Measurements from ENCODE around the gene SLC26A1.
A peak's percentile ranks its signal among the peaks of the same experiment; 100 is the strongest.
"Not testable (repeated sequence)": the region's sequence is repeated elsewhere in the genome, so short reads cannot be mapped to it uniquely, and the experiment has no call there.

SLC26A1 gene

GRCh38 chr4:1013225-1014073 is 20.2 kb upstream of the SLC26A1 start:
- DNase-seq (ENCODE audit: low spot score): no peak

DNA sequence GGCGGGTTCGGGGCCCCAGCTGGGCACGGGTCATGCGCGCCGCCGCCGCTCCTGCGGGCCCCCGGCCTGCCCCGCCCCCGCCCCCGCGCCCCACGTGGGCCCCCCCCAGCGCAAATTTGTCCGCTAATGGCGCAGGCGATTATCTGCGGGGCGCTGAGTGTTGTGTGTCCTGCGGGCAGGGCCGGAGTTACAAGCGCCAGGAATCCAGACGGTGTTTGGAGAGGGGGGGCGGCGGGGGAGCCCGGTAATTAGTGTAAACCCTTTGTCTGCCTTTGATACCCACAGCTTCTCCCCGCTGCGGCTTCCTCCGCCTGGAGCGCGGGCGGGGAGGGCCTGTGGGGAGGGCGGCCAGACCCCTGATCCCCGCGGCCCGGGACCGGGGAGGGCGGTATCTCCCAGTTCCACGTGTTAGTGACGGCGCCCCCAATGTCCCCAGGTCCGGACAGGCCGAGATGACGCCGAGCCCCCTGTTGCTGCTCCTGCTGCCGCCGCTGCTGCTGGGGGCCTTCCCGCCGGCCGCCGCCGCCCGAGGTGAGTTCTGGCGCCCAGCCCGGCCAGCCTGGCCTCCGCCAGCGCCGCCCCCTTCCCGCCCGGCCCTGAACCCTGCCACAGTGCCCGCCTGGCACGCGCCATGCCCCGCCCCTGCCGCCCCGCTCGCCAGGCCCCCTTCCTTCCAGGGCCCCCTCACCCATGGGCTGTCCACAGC is 19.0 kb upstream of the SLC26A1 start:
- DNase-seq (ENCODE audit: low spot score): peak; percentile 30

DNA sequence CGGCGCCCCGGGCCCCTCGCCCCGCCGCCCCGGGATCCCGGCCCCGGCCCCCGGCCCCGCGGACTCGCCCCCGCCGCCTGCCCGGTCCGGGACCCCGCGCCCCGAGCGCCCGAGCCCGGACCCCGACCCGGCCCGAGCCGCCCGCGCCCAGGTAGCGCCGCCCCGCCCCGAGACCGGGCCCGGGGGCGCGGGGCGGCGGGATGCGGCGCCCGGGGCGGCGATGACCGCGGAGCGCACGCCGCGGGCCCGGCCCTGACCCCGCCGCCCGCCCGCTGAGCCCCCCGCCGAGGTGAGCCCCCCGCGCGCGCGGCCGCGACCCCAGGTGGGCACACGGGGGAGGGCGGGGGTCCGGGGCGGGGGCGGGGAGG is 18.4 kb upstream of the SLC26A1 start:
- no peak for DNase-seq (ENCODE audit: low spot score)

- peak; percentile 77 for DNase-seq (ENCODE audit: low spot score)
These were observed 17.9 kb upstream of the SLC26A1 start, which contains the start of gene FGFRL1 for GRCh38 chr4:1011022-1011665. Gene FGFRL1 (plus strand): TSS chr4:1011626. CDS start chr4:1012486, 860 bp downstream.

DNA sequence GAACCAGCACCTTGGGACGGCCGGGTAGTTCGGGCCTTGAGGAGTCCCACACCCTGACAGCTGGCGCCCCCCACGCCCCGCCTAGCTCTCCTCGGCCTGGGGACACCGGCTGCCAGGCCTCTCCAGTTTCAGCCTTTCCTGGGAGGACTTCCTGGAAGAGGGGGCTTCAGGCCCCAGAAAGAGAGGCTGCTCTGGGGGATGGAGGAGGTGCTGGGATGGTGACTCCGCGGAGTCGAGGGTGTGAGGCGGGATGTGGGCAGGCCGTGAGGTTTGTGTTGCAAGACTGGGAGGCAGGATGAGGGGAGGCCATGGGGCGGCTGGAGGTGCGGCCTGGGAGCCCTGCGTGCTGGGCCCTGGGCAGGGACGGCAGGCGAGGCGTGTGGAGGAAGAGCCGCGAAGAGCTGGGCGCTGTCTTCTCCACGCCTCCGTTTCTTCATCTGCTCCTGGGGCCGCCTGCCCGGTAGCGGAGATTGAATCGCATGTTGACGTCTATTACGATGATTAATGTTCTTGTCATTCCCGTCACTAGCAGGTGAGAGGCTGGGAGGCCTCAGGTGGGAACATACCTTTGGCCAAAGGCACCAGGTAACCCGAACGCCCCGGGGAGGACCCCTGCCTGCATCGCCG is 17.3 kb upstream of the SLC26A1 start:
- DNase-seq (ENCODE audit: low spot score): peak; percentile 26

DNA sequence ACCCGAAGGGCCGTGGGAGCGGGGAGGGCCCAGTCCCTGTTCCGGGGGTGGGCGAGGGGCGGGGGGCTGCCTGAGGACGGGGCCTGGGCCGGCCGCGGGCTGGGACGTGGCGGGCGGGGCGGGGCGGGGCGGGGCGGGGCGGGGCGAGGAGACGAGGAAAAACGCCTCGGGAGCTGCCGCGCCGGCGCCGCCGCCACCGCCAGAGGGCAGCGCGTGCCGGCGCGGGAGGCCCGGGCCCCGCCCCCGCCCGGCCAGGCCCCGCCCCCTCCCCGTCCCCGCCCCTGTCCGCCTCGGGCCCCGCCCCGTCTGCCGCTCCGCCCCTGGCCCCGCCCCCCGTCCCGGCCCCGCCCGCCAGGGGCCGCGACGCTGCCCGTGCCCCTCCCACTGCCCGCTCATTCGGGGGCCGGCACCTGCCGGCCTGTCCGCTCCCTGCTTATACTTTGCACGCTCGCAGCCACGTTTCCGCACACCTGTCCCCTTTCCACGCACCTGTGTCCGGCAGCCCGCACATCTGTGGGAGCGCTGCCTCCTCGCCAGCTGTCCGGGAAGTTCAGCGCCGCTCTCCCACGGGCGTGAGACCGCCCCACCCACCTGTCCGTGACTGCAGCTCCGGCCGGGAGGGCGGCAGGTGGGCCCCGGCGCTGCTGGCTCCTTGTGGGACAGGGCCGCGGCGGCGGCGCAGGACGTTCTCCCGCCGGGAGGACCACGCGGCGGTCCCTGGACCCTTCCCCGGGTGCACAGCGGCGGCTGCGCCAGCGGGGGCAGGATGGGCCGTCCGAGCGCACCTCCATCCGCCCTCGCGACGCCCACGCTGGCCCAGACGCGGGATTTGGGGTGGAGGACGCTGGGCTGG is 16.6 kb upstream of the SLC26A1 start:
- peak; percentile 83 for DNase-seq (ENCODE audit: low spot score)

DNA sequence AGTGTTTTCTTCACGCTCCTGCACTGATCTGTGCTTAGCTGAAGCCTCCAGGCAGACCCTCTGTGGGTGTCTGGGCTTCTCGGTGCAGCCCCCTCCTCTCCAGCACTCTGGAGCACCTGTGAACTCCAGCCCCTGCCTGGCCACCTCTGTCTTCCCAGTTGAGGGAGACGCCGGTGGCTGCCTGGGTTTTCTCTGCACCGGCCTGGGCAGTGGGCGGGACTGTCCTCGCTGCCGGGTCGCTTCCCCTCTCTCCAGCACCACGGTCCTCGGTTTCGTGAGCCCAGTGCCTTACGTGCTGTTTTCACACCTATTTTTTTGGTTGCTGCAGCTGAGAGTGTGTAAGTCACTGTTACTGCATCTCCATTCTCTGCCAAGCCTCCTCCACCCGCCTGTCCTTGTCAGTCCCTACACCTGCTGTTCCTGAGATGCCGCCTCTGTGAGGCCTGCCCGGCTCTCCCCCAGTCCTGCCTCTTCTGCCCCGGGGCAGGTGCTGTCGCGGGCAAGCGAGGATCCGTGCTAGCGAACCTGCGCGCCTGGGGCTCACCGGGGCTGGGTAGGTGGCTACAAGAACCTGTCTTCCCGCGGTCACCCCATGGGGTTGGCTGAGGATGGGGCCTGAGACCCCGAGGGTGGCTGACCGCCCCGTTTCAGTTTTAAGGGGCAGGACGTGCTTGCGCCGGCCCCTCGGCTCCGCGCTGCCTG is 15.8 kb upstream of the SLC26A1 start:
- no peak for DNase-seq (ENCODE audit: low spot score)

DNA sequence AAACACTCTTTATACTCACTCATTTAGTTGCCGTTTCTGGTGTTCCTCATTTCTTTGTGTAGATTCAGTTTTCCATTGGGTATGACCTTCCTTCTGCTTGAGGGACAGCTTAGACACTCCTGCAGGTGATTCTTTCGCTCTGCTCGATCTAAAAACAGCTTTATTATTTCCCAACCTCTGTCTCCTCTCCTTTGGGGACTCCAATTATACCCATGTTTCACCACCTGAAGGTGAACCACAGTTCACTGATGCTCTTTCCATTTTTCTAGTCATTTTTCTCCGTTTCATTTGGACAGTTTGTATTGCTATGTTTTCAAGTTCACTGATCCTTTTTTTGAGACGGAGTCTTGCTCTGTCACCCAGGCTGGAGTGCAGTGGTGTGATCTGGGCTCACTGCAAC is 13.7 kb upstream of the SLC26A1 start:
- no peak for DNase-seq (ENCODE audit: low spot score)

DNA sequence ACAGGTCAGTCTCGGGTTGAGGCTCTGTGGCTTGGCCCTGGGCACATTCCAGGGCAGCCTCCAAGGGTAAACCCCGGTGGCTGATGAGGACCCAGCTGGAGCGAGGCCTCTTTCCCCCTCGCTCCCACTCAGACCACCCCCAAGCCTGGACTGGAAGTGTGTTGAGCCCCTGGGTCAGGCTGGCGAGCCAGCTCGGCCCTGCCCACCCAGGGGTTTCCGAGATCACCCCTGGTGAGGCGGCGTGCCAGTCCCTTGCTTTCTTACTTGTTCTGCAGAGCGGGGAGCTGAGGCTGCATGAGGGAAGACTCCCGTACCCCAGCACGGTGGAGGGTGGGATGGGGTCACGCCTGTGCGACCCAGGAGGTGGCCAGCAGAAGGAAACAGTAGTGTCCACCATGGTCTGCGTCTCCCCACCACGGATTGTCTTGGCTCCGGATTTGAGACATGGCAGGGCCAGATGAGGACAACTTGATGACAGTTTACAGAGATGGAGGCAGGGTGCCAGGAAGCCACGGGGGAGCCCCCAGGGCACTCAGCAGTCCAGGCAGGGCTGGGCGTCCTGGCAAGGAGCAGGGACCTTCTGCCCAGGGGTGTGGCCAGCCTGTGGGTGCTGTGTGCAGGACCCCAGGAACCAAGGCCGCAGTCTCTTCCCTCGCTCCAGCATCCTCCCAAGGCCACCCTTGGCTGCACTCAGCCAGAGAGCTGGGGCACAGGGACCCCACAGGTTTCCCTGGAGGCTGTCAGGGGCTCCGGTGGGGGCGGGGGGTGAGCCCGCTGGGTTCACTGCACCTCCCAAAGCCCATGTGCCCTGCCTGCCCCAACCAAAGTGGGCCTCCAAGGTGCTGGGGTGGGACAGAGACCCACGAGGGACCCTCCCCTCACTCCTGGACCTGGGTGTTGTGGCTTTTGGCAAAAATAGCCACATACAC is 11.6 kb upstream of the SLC26A1 start:
- no peak for DNase-seq (ENCODE audit: low spot score)

- no peak for DNase-seq (ENCODE audit: low spot score)
These were observed 10.8 kb upstream of the SLC26A1 start for GRCh38 chr4:1004071-1004418.

GRCh38 chr4:1003271-1004070 is 10.3 kb upstream of the SLC26A1 start:
- no peak for DNase-seq (ENCODE audit: low spot score)

DNA sequence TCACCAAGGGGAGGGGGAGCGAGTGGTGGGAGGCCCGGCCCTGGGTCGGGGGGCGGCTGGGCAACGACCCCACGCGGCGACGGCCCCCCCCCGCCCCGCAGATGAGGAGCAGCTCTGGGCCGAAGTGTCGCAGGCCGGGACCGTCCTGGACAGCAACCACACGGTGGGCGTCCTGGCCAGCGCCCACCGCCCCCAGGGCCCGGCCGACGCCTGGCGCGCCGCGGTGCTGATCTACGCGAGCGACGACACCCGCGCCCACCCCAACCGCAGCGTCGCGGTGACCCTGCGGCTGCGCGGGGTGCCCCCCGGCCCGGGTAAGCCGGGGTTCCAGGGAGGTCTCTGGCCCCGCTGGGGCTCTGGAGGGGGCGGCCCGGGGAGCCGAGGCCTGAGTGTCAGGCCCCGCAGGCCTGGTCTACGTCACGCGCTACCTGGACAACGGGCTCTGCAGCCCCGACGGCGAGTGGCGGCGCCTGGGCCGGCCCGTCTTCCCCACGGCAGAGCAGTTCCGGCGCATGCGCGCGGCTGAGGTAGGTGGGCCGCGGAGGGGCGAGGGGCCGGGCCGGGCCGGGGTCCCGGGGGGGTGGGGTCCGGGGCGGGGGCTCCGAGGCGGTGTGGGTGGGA is 9.5 kb upstream of the SLC26A1 start:
- DNase-seq (ENCODE audit: low spot score): no peak

GRCh38 chr4:1002131-1002630 is 9.0 kb upstream of the SLC26A1 start:
- no peak for DNase-seq (ENCODE audit: low spot score)

DNA sequence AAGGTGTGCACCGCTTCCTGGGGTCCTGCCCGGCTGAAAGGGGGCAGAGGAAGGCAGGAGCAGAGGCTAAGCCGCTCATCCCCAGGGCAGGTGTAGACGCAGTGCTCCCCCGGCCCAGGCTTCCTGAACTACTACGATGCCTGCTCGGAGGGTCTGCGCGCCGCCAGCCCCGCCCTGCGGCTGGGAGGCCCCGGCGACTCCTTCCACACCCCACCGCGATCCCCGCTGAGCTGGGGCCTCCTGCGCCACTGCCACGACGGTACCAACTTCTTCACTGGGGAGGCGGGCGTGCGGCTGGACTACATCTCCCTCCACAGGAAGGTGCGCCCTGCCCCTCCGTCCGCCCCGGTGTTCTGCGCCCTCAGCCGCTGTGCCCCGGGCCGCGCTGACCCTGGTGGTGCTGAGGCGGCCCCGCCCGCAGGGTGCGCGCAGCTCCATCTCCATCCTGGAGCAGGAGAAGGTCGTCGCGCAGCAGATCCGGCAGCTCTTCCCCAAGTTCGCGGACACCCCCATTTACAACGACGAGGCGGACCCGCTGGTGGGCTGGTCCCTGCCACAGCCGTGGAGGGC is 8.4 kb upstream of the SLC26A1 start:
- DNase-seq (ENCODE audit: low spot score): no peak

- no peak for DNase-seq (ENCODE audit: low spot score)
These were observed 7.6 kb upstream of the SLC26A1 start for GRCh38 chr4:1000686-1001260.

DNA sequence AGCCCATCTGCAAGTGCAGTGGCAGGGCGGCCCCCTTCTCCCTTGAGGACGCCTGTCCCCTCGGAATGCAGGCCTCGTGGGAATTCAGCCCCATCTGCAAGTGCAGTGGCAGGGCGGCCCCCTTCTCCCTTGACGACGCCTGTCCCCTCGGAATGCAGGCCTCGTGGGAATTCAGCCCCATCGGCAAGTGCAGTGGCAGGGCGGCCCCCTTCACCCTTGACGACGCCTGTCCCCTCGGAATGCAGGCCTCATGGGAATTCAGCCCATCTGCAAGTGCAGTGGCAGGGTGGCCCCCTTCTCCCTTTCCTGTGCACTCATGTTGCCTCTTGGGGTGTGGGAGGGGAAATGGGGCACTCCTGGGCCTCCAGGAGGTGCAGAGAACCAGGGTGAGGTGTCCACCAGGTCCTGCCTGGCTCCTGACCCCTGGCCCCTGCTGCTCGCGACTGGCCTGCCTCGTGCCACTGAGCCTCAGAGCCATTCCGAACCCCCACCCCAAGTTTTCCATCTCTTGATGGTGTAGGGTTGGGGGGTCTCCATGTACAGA is 6.8 kb upstream of the SLC26A1 start:
- DNase-seq (ENCODE audit: low spot score): no peak

- DNase-seq (ENCODE audit: low spot score): not testable (repeated sequence)
These were observed 6.1 kb upstream of the SLC26A1 start for GRCh38 chr4:999240-999863.

Data from hematopoietic multipotent progenitor cell treated with erythropoietin and hydrocortisone succinate and interleukin-3 and kit ligand, for 17 days (in vitro differentiated cells).